Measurements from ENCODE around the gene MMP28.

GRCh38 chr17:35742496-35742895, 52.9 kb downstream of the MMP28 start:
- TF ChIP-seq CTCF (IDR thresholded peaks at IDR 0.05) (no peak), POLR2A (IDR thresholded peaks at IDR 0.05) (no peak)

All from lower leg skin (tissue), 3 donors.